Erythroblast (primary cell): ENCODE measurements around the gene DNAH10.

Experiments used
- DNase-seq, 2 experiments: peaks; one replicate each; lab custom pipeline; 2025; lab: John Stamatoyannopoulos, UW
- GATA1 ChIP-seq: IDR thresholded peaks from 2 replicates; pipeline ENCODE4 v1.6.1; 2011; ENCODE audit warnings: low read depth, mild to moderate bottlenecking, control low read depth, low read length, moderate library complexity
- POLR2A ChIP-seq: IDR thresholded peaks from 2 replicates; pipeline ENCODE4 v1.6.1; 2011; ENCODE audit warnings: mild to moderate bottlenecking, low read length

The DNAH10 gene

GRCh38 chr12:123951467-123951866 lies 189.4 kb downstream of the DNAH10 start:
- TF ChIP-seq POLR2A (no peak), GATA1 (no peak)
- no peak for DNase-seq

GRCh38 chr12:123952037-123952436 lies 189.9 kb downstream of the DNAH10 start:
- TF ChIP-seq GATA1 (no peak), POLR2A (no peak)
- DNase-seq, result no peak

GRCh38 chr12:123954647-123955350 lies 192.7 kb downstream of the DNAH10 start:
- no peak for DNase-seq

GRCh38 chr12:123956249-123956648 lies 194.1 kb downstream of the DNAH10 start:
- no peak for TF ChIP-seq POLR2A
- no peak for TF ChIP-seq GATA1
- no peak for DNase-seq

More at GRCh38 chr12:123954647-123955350, 192.7 kb downstream of the DNAH10 start:
- TF ChIP-seq POLR2A, result no peak
- TF ChIP-seq GATA1, result no peak

GRCh38 chr12:123957196-123957595 lies 195.1 kb downstream of the DNAH10 start:
- DNase-seq, result no peak
- no peak for TF ChIP-seq POLR2A
- TF ChIP-seq GATA1, result no peak

- DNase-seq, result no peak
- TF ChIP-seq GATA1 (no peak), POLR2A (no peak)
Observed at GRCh38 chr12:123958462-123958861, 196.4 kb downstream of the DNAH10 start.

DNA sequence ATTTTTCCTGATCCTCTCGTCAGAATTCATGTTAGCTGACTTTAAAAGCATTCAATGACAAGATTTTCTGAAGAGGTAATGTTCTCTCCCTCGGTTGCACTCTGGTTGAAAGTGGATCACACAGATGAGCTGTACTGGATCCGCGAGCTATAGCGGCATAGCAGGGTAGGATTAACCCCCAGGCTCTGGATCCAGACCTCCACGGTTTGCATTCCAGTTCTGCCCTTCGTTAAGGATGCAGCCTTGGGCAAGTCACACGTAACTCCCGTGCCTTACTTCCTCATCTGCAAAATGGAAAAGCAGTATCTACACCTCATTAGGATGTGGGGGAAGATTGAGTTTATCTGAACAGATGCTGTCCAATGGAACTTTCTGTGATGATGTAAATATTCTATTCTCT lies 196.8 kb downstream of the DNAH10 start:
- TF ChIP-seq GATA1 (no peak), POLR2A (no peak)

DNA sequence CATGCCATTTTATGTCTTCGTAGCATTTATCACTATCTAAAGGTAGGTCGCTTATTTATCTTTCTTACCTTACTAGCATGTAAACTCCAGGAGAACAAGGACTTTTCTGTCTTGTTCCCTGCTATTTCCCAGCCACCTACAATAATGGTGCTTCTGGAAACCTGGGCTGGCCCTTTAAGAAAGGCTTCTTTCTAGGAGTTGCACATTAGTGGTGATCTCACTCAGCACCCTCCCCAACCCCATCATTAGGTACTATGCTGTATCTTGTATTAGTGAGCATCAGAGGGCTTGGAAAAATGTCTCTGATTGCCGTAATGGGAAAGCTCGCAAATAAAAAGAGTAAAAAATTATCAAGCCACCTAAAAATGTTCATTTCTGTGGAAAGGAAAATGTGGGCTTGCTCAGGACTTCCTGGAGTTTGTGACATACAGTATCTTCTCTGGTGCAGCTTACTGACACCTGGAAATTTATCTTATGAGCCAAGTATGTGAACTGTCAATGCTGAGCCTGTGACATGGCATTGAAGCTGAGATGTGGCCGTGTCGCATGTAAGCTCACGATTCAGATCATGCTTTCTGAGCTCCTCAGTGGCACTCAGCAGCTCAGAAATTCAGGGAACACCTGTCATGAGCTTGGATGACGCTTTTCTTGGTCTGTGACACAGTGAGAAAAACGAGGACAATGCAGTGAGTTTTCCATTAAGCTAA lies 198.1 kb downstream of the DNAH10 start:
- DNase-seq, result peak in 1 of 2 experiments; percentile 7
- no peak for TF ChIP-seq GATA1
- TF ChIP-seq POLR2A, result no peak

More for the DNA sequence above, 196.8 kb downstream of the DNAH10 start:
- DNase-seq, result no peak

- no peak for TF ChIP-seq POLR2A
- no peak for TF ChIP-seq GATA1
- no peak for DNase-seq
Observed at GRCh38 chr12:123960856-123961255, 198.8 kb downstream of the DNAH10 start.

GRCh38 chr12:123961585-123962345 lies 199.7 kb downstream of the DNAH10 start:
- no peak for DNase-seq
- no peak for TF ChIP-seq GATA1
- TF ChIP-seq POLR2A, result no peak

DNA sequence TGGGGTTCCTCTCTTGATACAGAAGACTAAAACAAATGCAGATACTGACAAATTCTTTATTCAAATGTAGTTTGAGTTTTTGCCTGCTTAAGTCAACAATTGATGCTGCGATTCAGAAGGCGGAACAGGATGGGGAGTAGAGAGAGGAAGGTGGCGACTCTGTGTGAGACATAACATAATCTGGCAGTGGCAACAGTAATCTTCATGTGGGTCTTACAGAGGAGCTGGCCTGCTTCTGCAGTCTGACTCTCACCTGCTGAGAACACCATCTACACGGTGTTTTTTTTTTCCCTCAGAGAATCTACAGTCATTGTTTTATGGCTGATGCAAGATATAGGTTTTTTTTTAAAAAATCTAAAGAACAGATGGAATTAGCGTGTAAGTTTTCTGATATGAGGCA lies 200.4 kb downstream of the DNAH10 start:
- TF ChIP-seq GATA1 (no peak), POLR2A (no peak)
- no peak for DNase-seq

DNA sequence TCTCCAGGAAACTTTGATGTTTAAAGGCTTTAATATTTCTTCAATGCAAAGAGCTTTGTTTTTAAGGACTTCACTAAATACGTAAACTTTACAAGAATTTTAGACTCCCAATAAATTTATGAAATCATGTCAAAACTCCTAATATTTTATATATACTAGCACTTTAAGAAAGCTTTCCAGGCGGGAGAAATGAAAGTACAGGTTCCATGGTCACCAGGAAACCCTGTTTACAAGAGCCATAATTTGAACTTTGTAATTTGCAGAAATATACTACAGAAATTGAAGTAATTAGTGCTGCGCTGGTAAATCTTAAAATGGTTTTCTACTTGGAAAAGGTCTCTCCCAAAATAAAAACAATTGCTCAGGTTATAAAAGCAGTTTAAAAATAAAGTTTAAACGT lies 201.7 kb downstream of the DNAH10 start:
- TF ChIP-seq GATA1, result no peak
- TF ChIP-seq POLR2A, result no peak
- DNase-seq, result no peak

GRCh38 chr12:123965382-123965781 lies 203.3 kb downstream of the DNAH10 start:
- TF ChIP-seq POLR2A (no peak), GATA1 (no peak)
- DNase-seq, result no peak

- TF ChIP-seq POLR2A, result no peak
- no peak for TF ChIP-seq GATA1
- no peak for DNase-seq
Observed at GRCh38 chr12:123966596-123966995, 204.5 kb downstream of the DNAH10 start.

- DNase-seq, result peak; percentile 55 to 71
- TF ChIP-seq GATA1, result no peak
- no peak for TF ChIP-seq POLR2A
Observed at GRCh38 chr12:123967121-123967586, 205.1 kb downstream of the DNAH10 start.
